HCT116 (cell line): ENCODE measurements around the gene PI4KA. TPM values are rescaled to one million over a fixed set of nuclear protein-coding genes. Genes with fewer than 3 reads are reported as not detected.

Source experiments
- ATAC-seq: fragments of 200-7000 bp; cut with Tn5 transposase; 2 replicates; pipeline ENCODE4 v1.9.1; 2020; ENCODE audit warnings: mild to moderate bottlenecking, moderate library complexity
- BruUV-seq: library from RNA; stranded (reverse); fragments of 400-500 nt; replicated peaks from 2 replicates; lab custom pipeline; 2021; lab: Mats Ljungman, UMichigan
- CTCF ChIA-PET: fragments of 300-600 bp; sonication (Branson Sonifier 250); formaldehyde crosslinking; loops from one replicate; lab custom pipeline; 2021; ENCODE audit warnings: antibody characterized with exemption; lab: Charles Lee
- POLR2A ChIA-PET: fragments of 300-600, 350-600 bp; sonication (Branson Sonifier 250); formaldehyde crosslinking; loops from one replicate; lab custom pipeline; 2021; ENCODE audit warnings: antibody characterized with exemption; lab: Charles Lee
- RAD21 ChIA-PET, 2 experiments: fragments of 300-600 bp; sonication (Branson Sonifier 250); formaldehyde crosslinking; loops; one replicate each; lab custom pipeline; 2023; ENCODE audit warnings: low total read pairs in 2 of 2; ENCODE audit not compliant: uncharacterized antibody in 2 of 2, unreplicated experiment in 2 of 2, low non-redundant PET in 1 of 2; lab: Charles Lee
- DNase-seq: peaks from one replicate; pipeline ENCODE4 v3.0.0-alpha.2; 2010; ENCODE audit warnings: low read depth, low spot score
- H2AFZ ChIP-seq: fragments of 200-600 bp; shearing (Covaris generic), sonication (generic); 2 replicates; pipeline ENCODE4 v1.6.1; 2017; ENCODE audit warnings: low read depth, mixed run types, mixed read lengths, antibody characterized with exemption, low read length; ENCODE audit not compliant: poor library complexity, severe bottlenecking
- H3K27ac ChIP-seq: 2 replicates; pipeline ENCODE4 v1.5.1; 2012; ENCODE audit warnings: low read depth, low read length
- H3K27me3 ChIP-seq: fragments of 200-600 bp; sonication (generic); 2 replicates; pipeline ENCODE4 v1.6.1; 2016; ENCODE audit warnings: mixed run types, low read length, mixed read lengths; ENCODE audit not compliant: insufficient read depth
- H3K36me3 ChIP-seq, 2 experiments: fragments of 200-500 bp in 1 of 2; fragments of 200-600 bp in 1 of 2; sonication (Bioruptor generic) in 1 of 2; sonication (generic) in 1 of 2; 2 replicates each; pipeline versions ENCODE4 v1.5.1 to v1.6.1; 2014 to 2016; ENCODE audit warnings: low read length in 2 of 2, inconsistent platforms in 1 of 2, mixed read lengths in 1 of 2, mixed run types in 1 of 2; ENCODE audit not compliant: insufficient read depth in 2 of 2, control insufficient read depth in 1 of 2
- H3K4me1 ChIP-seq, 2 experiments: fragments of 200-600 bp in 1 of 2; sonication (generic) in 1 of 2; 2 replicates each; pipeline versions ENCODE4 v1.5.1 to v1.6.1; 2012 to 2017; ENCODE audit warnings: low read length in 2 of 2, inconsistent platforms in 1 of 2, mild to moderate bottlenecking in 1 of 2, mixed read lengths in 1 of 2, mixed run types in 1 of 2, moderate library complexity in 1 of 2; ENCODE audit not compliant: insufficient read depth in 2 of 2, control insufficient read depth in 1 of 2
- H3K4me2 ChIP-seq: fragments of 200-600 bp; sonication (generic); 2 replicates; pipeline ENCODE4 v1.6.1; 2017; ENCODE audit warnings: mixed run types, low read length, mixed read lengths
- H3K4me3 ChIP-seq, 2 experiments: fragments of 200-600 bp in 1 of 2; sonication (generic) in 1 of 2; replicated peaks in 1 of 2; 2 replicates each; pipeline ENCODE4 v1.5.1; 2011 to 2016; ENCODE audit warnings: low read length in 2 of 2, control low read depth in 1 of 2, low read depth in 1 of 2, mild to moderate bottlenecking in 1 of 2, mixed read lengths in 1 of 2, mixed run types in 1 of 2
- H3K79me2 ChIP-seq: fragments of 200-600 bp; sonication (generic); 2 replicates; pipeline ENCODE4 v1.6.1; 2017; ENCODE audit warnings: mild to moderate bottlenecking, mixed run types, low read length, moderate library complexity, mixed read lengths; ENCODE audit not compliant: insufficient read depth
- H3K9ac ChIP-seq: fragments of 200-600 bp; sonication (generic); 2 replicates; pipeline ENCODE4 v1.6.1; 2016; ENCODE audit warnings: low read length, mixed read lengths
- H3K9me2 ChIP-seq: fragments of 200-600 bp; sonication (generic), shearing (Covaris generic); 2 replicates; pipeline ENCODE4 v1.6.1; 2017; ENCODE audit warnings: mixed run types, mild to moderate bottlenecking, moderate library complexity; ENCODE audit not compliant: insufficient read depth
- H3K9me3 ChIP-seq, 2 experiments: fragments of 200-500 bp in 1 of 2; fragments of 200-600 bp in 1 of 2; sonication (Bioruptor generic) in 1 of 2; sonication (generic) in 1 of 2; 2 replicates each; pipeline ENCODE4 v1.6.1; 2014 to 2017; ENCODE audit warnings: low read length in 2 of 2, mixed read lengths in 2 of 2, inconsistent platforms in 1 of 2, low read depth in 1 of 2, mild to moderate bottlenecking in 1 of 2, mixed run types in 1 of 2, moderate library complexity in 1 of 2; ENCODE audit not compliant: control insufficient read depth in 1 of 2, insufficient read depth in 1 of 2
- H4K20me1 ChIP-seq: fragments of 200-600 bp; sonication (generic), shearing (Covaris generic); 2 replicates; pipeline ENCODE4 v1.6.1; 2017; ENCODE audit warnings: mixed run types, mild to moderate bottlenecking, moderate library complexity; ENCODE audit not compliant: insufficient read depth
- ATF3 ChIP-seq: IDR thresholded peaks from 2 replicates; pipeline ENCODE4 v1.6.1; 2012
- CEBPB ChIP-seq: IDR thresholded peaks from 2 replicates; pipeline ENCODE4 v1.6.1; 2012; ENCODE audit warnings: low read depth
- CTCF ChIP-seq, 3 experiments: fragments of 200-600 bp in 1 of 3; sonication (generic) in 1 of 3; IDR thresholded peaks in 2 of 3; conservative IDR thresholded peaks in 1 of 3; 2 replicates each; pipeline ENCODE4 v1.5.1; 2012 to 2017; ENCODE audit warnings: low read depth in 2 of 3, low read length in 2 of 3, antibody characterized with exemption in 1 of 3, borderline replicate concordance in 1 of 3, control low read depth in 1 of 3, mild to moderate bottlenecking in 1 of 3, mixed read lengths in 1 of 3, mixed run types in 1 of 3, moderate library complexity in 1 of 3; ENCODE audit not compliant: insufficient read depth in 1 of 3
- EGR1 ChIP-seq: IDR thresholded peaks from 2 replicates; pipeline ENCODE4 v1.6.1; 2012; ENCODE audit warnings: low read depth
- EZH2 ChIP-seq: fragments of 200-600 bp; sonication (generic); IDR thresholded peaks from 2 replicates; pipeline ENCODE4 v1.6.1; 2017; ENCODE audit warnings: antibody characterized with exemption, mixed run types
- EZH2phosphoT487 ChIP-seq: fragments of 200-600 bp; IDR thresholded peaks from 2 replicates; pipeline ENCODE4 v1.6.1; 2018; ENCODE audit warnings: antibody characterized with exemption, borderline replicate concordance
- FOSL1 ChIP-seq: IDR thresholded peaks from 2 replicates; pipeline ENCODE4 v1.6.1; 2012; ENCODE audit warnings: low read depth
- RAD21 ChIP-seq: IDR thresholded peaks from 2 replicates; pipeline ENCODE4 v1.6.1; 2012; ENCODE audit warnings: low read depth, mild to moderate bottlenecking
- SP1 ChIP-seq: IDR thresholded peaks from 2 replicates; pipeline ENCODE4 v1.6.1; 2012; ENCODE audit warnings: low read depth
- TCF7L2 ChIP-seq: IDR thresholded peaks from 2 replicates; pipeline ENCODE4 v1.7.0; 2011; ENCODE audit warnings: borderline replicate concordance, inconsistent platforms; ENCODE audit not compliant: insufficient read depth, insufficient read length; ENCODE audit errors: extremely low read depth
- intact Hi-C: fragments of 100-400 bp; cut with micrococcal nuclease; formaldehyde crosslinking; loops from 2 replicates; pipeline ENCODE4 v1.10.0; 2022
- total RNA-seq: library from RNA; stranded (reverse); gene quantifications from one replicate; pipeline ENCODE4 v1.2.1, GENCODE V29; 2021; ENCODE audit not compliant: unreplicated experiment

Gene PI4KA
- total RNA-seq, 1 experiment from 2014 or later, result 59.6 TPM

DNA sequence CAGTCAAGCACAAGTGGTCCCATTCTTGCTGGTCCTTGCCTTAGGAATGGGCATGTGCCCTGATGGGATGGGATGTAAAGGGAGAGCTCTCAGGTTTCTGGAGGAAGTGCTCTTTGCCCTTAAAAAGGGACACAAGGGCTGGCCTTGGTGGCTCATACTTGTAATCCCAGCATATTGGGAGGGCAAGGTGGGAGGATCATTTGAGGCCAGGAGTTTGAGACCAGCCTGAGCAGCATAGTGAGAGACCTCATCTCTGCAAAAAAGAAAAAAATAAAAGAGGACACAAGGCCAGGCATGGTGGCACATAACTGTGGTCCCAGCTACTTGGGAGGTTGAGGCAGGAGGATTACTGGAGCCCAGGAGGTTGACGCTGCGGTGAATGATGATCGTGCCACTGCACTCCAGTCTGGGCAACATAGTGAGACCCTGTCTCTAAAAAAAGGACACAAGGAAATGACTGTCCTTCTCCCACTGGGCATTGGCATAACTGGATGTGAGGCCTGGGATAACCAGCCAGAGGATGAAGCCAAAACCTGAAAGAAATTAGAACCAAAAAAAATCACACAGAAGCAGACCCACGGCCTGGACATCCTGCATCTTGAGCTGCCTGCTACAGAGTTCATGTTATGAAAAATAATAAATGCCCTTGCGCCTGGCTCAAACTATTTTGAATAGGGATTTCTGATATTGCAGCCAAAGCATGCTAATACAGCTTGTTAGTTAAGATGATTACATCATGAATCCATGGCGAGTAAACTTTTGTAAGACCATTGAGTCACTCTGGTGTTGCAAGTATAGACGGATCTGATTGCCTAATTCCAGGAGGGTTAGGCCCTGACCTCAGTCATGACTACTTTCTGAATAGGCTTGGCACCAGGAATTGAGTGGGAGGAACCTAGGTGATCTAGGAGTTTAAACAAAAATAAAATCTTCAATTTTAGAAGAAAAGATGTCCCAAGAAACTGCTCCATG, 45.7 kb upstream of the PI4KA start:
- no peak overlapping the region for H3K27ac ChIP-seq
- BruUV-seq, result no TSS peak

More for the DNA sequence above, 45.7 kb upstream of the PI4KA start:
- Histone ChIP-seq H3K4me1 (peaks cover 0 to 7% of the 10 kb centered on the region in 2 experiments; a peak in 1 of 4 replicates), H3K36me3 (no peaks in the 10 kb centered on the region), H3K9me3 (no peaks in the 10 kb centered on the region), H3K79me2 (no peaks in the 10 kb centered on the region), H4K20me1 (no peaks in the 10 kb centered on the region), H3K27me3 (no peaks in the 10 kb centered on the region), H2AFZ (no peak overlapping the region), H3K4me2 (no peak overlapping the region; the same call in 1 of the 2 replicates), H3K9ac (no peak overlapping the region), H3K4me3 (no peak overlapping the region), H3K9me2 (no peaks in the 10 kb centered on the region)
- RAD21 ChIA-PET, result no interaction called here
- intact Hi-C loops, result no loop called here
- POLR2A ChIA-PET, result no interaction called here
- CTCF ChIA-PET, result interaction anchor here (1.3 kb wide), 1 partner anchor 18 kb away, joined by 4 read pairs; no protein-coding TSS in a partner anchor
- peak; percentile 22 for DNase-seq
- no peak for TF ChIP-seq RAD21
- TF ChIP-seq FOSL1, result peak; percentile 50
- peak; percentile 98 for TF ChIP-seq CEBPB
- TF ChIP-seq SP1, result peak; percentile 44; the same call in 1 of the 2 replicates
- no peak for TF ChIP-seq EZH2phosphoT487
- TF ChIP-seq CTCF (IDR thresholded peaks at IDR 0.05 in 2 of 3, conservative IDR thresholded peaks at IDR 0.05 in 1 of 3; ENCODE audit: borderline replicate concordance in 1 of 3, insufficient read depth in 1 of 3, low read depth in 2 of 3, low read length in 2 of 3), result no peak
- TF ChIP-seq TCF7L2, result no peak
- TF ChIP-seq EZH2, result no peak
- TF ChIP-seq EGR1, result 0 out of 2 replicates have a peak, but pooled peaks have one; percentile 36
- peak; percentile 70; the same call in 1 of the 2 replicates for TF ChIP-seq ATF3
- no peak for ATAC-seq
